BLaER1 treated with 17β-estradiol and CSF1 and Interleukin-3, amounts not matched to agents 10 nM and 100 nM (cell line): ENCODE results near the gene CABCOCO1.

Source experiments
- H3K27ac ChIP-seq, 11 experiments: shearing (Covaris generic); formaldehyde crosslinking; 2 replicates each; pipeline ENCODE4 v1.8.1; 2022
- H3K27me3 ChIP-seq, 11 experiments: shearing (Covaris generic); formaldehyde crosslinking; 2 replicates each; pipeline ENCODE4 v1.8.1; 2022
- H3K36me3 ChIP-seq, 11 experiments: shearing (Covaris generic); formaldehyde crosslinking; 2 replicates each; pipeline ENCODE4 v1.8.1; 2022
- H3K4me1 ChIP-seq, 10 experiments: shearing (Covaris generic); formaldehyde crosslinking; 2 replicates each; pipeline ENCODE4 v1.8.1; 2022
- H3K4me2 ChIP-seq, 11 experiments: shearing (Covaris generic); formaldehyde crosslinking; 2 replicates each; pipeline ENCODE4 v1.8.1; 2022
- H3K4me3 ChIP-seq, 10 experiments: shearing (Covaris generic); formaldehyde crosslinking; 2 replicates each; pipeline ENCODE4 v1.8.1; 2022
- H3K9ac ChIP-seq, 11 experiments: shearing (Covaris generic); formaldehyde crosslinking; 2 replicates each; pipeline ENCODE4 v1.8.1; 2022
- H3K9me3 ChIP-seq, 11 experiments: shearing (Covaris generic); formaldehyde crosslinking; replicated peaks in 1 of 11; 2 replicates each; pipeline ENCODE4 v1.8.1; 2022
- H4K20me1 ChIP-seq, 11 experiments: shearing (Covaris generic); formaldehyde crosslinking; 2 replicates each; pipeline ENCODE4 v1.8.1; 2022
- Cebpa-rat ChIP-seq, 11 experiments: shearing (Covaris generic); IDR thresholded peaks; 2 replicates each; pipeline ENCODE4 v1.8.1; 2022

CABCOCO1 gene

DNA sequence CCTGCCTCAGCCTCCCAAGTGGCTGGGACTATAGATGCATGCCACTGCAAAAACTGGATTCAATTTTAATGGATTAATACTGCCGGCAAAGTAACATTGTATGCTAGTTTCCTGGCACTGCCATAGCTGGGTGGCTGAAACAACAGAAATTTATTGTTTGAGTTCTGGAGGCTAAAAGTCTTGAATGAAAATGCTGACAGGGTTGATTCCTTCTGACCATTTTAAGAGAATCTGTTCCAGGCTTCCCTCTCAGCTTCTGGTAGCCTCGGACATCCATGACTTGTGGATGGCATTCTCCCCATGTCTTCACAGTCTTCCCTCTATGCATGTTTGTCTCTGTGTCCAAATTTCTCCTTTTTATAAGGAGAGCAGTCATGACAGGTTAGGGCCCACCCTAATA lies 151.4 kb downstream of the CABCOCO1 start:
- no peak overlapping the region for H3K4me3 ChIP-seq
- no peaks in the 10 kb centered on the region for H3K4me1 ChIP-seq
- H3K9ac ChIP-seq, result no peak overlapping the region
- H3K27ac ChIP-seq, result no peak overlapping the region
- H3K9me3 ChIP-seq, result no peaks in the 10 kb centered on the region
- H3K27me3 ChIP-seq, result no peaks in the 10 kb centered on the region
- H3K4me2 ChIP-seq, result no peak overlapping the region
- TF ChIP-seq Cebpa-rat (IDR thresholded peaks at IDR 0.05), result no peak
- no peaks in the 10 kb centered on the region for H4K20me1 ChIP-seq
- H3K36me3 ChIP-seq, result no peaks in the 10 kb centered on the region

DNA sequence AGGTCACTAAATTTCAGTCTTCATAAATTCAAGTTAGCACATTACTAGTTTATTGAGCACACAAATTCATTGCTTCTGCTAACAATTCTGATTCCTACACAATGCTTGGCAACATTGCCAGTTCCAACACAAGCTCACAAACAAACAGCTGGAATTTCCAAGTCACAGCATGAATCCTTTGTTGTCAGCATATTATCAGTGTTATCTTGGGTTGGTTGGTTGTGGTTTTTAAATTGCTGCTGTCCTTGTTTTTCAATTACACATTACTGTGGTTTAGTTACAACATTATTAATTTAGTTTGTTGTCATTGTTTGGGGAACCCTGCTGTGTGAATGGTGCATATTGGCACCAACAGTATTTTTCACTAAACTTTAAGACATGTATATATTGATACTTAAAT lies 152.8 kb downstream of the CABCOCO1 start:
- Histone ChIP-seq H3K27me3 (no peaks in the 10 kb centered on the region), H3K4me3 (no peak overlapping the region), H3K9ac (no peak overlapping the region), H3K27ac (no peak overlapping the region), H3K4me1 (no peaks in the 10 kb centered on the region), H3K36me3 (no peaks in the 10 kb centered on the region), H3K9me3 (no peaks in the 10 kb centered on the region), H3K4me2 (no peak overlapping the region), H4K20me1 (no peaks in the 10 kb centered on the region)
- no peak for TF ChIP-seq Cebpa-rat (IDR thresholded peaks at IDR 0.05)
